Esophagus squamous epithelium (tissue), 5 donors: Measurements from ENCODE around the gene C14orf180. TPM values are rescaled to one million over a fixed set of nuclear protein-coding genes. Genes with fewer than 3 reads are reported as not detected.

Experiments used
- DNase-seq: peaks from one replicate; lab custom pipeline; 2025; lab: John Stamatoyannopoulos, UW
- H3K27ac ChIP-seq, 4 donors: fragments of 200-600 bp; sonication (generic); one replicate each; pipeline ENCODE4 v1.5.1; 2016 to 2019; ENCODE audit warnings: mild to moderate bottlenecking in 1 of 4
- H3K27me3 ChIP-seq, 4 donors: fragments of 200-600 bp; sonication (generic); 1 replicate in 3 of 4; 2 replicates in 1 of 4; pipeline versions ENCODE4 v1.5.1 to v1.6.0; 2017 to 2021; ENCODE audit warnings: antibody characterized with exemption in 1 of 4
- H3K36me3 ChIP-seq, 3 donors: fragments of 200-600 bp; sonication (generic); one replicate each; pipeline ENCODE4 v1.5.1; 2016 to 2019
- H3K4me1 ChIP-seq, 3 donors: fragments of 200-600 bp; sonication (generic); one replicate each; pipeline ENCODE4 v1.5.1; 2017 to 2019
- H3K4me3 ChIP-seq, 4 donors: fragments of 200-600 bp; sonication (generic); 1 replicate in 3 of 4; 2 replicates in 1 of 4; pipeline ENCODE4 v1.5.1; 2016 to 2019; ENCODE audit warnings: mild to moderate bottlenecking in 2 of 4, moderate library complexity in 1 of 4
- H3K9me3 ChIP-seq, 3 donors: fragments of 200-600 bp; sonication (generic); one replicate each; pipeline ENCODE4 v1.5.1; 2016 to 2019
- CTCF ChIP-seq, 6 experiments: fragments of 450-650 bp in 4 of 6; fragments of 200-600 bp in 2 of 6; sonication (generic) in 2 of 6; IDR thresholded peaks; one replicate each; pipeline ENCODE4 v1.5.1; 2016 to 2019; ENCODE audit warnings: antibody characterized with exemption in 6 of 6, mild to moderate bottlenecking in 4 of 6, moderate library complexity in 4 of 6
- POLR2A ChIP-seq, 4 donors: fragments of 450-650 bp; IDR thresholded peaks; one replicate each; pipeline ENCODE4 v1.6.1; 2017; ENCODE audit warnings: antibody characterized with exemption in 4 of 4, mild to moderate bottlenecking in 4 of 4, moderate library complexity in 3 of 4
- WGBS, 2 donors: methylation state at CpG; one replicate each; pipeline ENCODE4 v1.1.5; 2018; 5-methylcytosine and 5-hydroxymethylcytosine counted together
- intact Hi-C: fragments of 100-400 bp; cut with DNase I; formaldehyde crosslinking; loops from one replicate; pipeline ENCODE4 v1.15.0; 2022
- total RNA-seq, 4 donors: library from RNA; depleted of rRNA; stranded (reverse); fragments of >200 nt; gene quantifications; one replicate each; pipeline ENCODE4 v1.1.0, GENCODE V29; 2016
- donor health status: DM: yes; HTN: yes; CAD: no.

Gene C14orf180
- total RNA-seq, 4 donors from 2014 or later: not detected

- H3K4me3 ChIP-seq: no peak overlapping the region
- H3K4me1 ChIP-seq: peaks cover 8 to 13% (median 9%) of the 10 kb centered on the region in 3 donors
- intact Hi-C loops: loop anchor here (10.0 kb wide), 1 partner anchor 493 kb away; no protein-coding TSS in a partner anchor
- no peak for DNase-seq
- H3K36me3 ChIP-seq: no peaks in the 10 kb centered on the region
- WGBS, 2 donors: 21 to 46% methylated on average over 10 to 11 of the region's 27 CpGs
- H3K9me3 ChIP-seq: no peaks in the 10 kb centered on the region
- TF ChIP-seq CTCF (IDR thresholded peaks at IDR 0.05) (no peak), POLR2A (IDR thresholded peaks at IDR 0.05) (no peak)
- H3K27ac ChIP-seq: no peak overlapping the region
- peaks cover 0 to 99% (median 0%) of the 10 kb centered on the region in 4 donors for H3K27me3 ChIP-seq
Observed at GRCh38 chr14:104567141-104567956, 12.2 kb upstream of the C14orf180 start.

DNA sequence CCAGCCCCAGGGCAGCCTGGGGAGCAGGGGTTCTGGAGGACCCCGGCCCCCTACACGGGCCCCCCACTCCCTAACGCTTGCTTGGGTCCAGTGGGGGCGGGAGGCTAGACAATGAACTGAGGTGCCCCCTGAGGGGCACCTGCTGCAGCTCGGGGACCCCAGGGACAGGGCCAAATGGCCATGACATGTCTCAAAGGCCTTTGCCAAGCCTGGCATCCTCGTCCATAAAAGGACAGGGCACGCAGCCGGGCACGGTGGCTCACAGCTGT, 11.7 kb upstream of the C14orf180 start:
- H3K27me3 ChIP-seq: peaks cover 0 to 99% (median 0%) of the 10 kb centered on the region in 4 donors
- TF ChIP-seq CTCF (IDR thresholded peaks at IDR 0.05): no peak
- TF ChIP-seq POLR2A (IDR thresholded peaks at IDR 0.05): no peak
- no peaks in the 10 kb centered on the region for H3K36me3 ChIP-seq
- H3K9me3 ChIP-seq: no peaks in the 10 kb centered on the region
- H3K4me3 ChIP-seq: no peak overlapping the region
- intact Hi-C loops: loop anchor here (10.0 kb wide), 1 partner anchor 493 kb away; no protein-coding TSS in a partner anchor
- WGBS, 2 donors: 80% methylated on average over 2 of the region's 9 CpGs; no CpG with 5 or more reads in 1 of the 2 donors
- H3K27ac ChIP-seq: no peak overlapping the region
- DNase-seq: no peak
- H3K4me1 ChIP-seq: peaks cover 8 to 13% (median 9%) of the 10 kb centered on the region in 3 donors

- Histone ChIP-seq H3K36me3 (no peaks in the 10 kb centered on the region), H3K27ac (no peak overlapping the region), H3K9me3 (no peaks in the 10 kb centered on the region), H3K27me3 (peaks cover 0 to 95% (median 0%) of the 10 kb centered on the region in 4 donors), H3K4me3 (no peak overlapping the region), H3K4me1 (peaks cover 6 to 11% (median 8%) of the 10 kb centered on the region in 3 donors)
- WGBS, 2 donors: 66 to 87% methylated on average over 4 to 9 of the region's 11 CpGs
- TF ChIP-seq CTCF (IDR thresholded peaks at IDR 0.05): no peak
- TF ChIP-seq POLR2A (IDR thresholded peaks at IDR 0.05): no peak
- DNase-seq: no peak
- intact Hi-C loops: loop anchor here (10.0 kb wide), 1 partner anchor 494 kb away; no protein-coding TSS in a partner anchor
Observed at GRCh38 chr14:104568620-104569019, 10.9 kb upstream of the C14orf180 start.

DNA sequence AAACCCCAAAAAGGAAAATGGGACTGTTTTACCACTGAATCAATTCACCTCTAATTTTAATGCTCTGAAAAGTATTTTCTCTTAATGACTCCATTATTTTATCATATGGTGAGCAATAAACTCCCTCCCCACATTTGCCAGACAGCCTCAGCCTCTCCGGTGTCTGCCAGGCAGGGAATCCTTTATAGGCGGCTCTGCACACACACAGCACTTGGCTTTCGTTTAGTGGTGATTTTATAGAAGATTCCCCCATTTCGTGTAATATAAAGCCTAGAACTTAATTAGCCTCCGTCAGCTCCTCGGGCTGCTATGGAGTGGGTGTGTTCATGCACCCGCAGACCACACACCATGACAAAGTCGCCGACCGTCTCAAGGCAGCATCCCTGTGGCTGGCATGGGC, 10.1 kb upstream of the C14orf180 start:
- no peak for DNase-seq
- 43 to 46% methylated on average over 8 to 10 of the region's 10 CpGs for WGBS, 2 donors
- H3K4me3 ChIP-seq: no peak overlapping the region
- TF ChIP-seq POLR2A (IDR thresholded peaks at IDR 0.05) (no peak), CTCF (IDR thresholded peaks at IDR 0.05) (no peak)
- H3K27me3 ChIP-seq: peaks cover 0 to 95% (median 0%) of the 10 kb centered on the region in 4 donors
- no peaks in the 10 kb centered on the region for H3K9me3 ChIP-seq
- intact Hi-C loops: loop anchor here (10.0 kb wide), 1 partner anchor 495 kb away; no protein-coding TSS in a partner anchor
- H3K36me3 ChIP-seq: no peaks in the 10 kb centered on the region
- H3K4me1 ChIP-seq: peaks cover 0 to 3% (median 0%) of the 10 kb centered on the region in 3 donors
- H3K27ac ChIP-seq: no peak overlapping the region

- Histone ChIP-seq H3K9me3 (no peaks in the 10 kb centered on the region), H3K27ac (no peak overlapping the region), H3K4me1 (no peaks in the 10 kb centered on the region), H3K36me3 (no peaks in the 10 kb centered on the region), H3K27me3 (peaks cover 0 to 93% (median 0%) of the 10 kb centered on the region in 4 donors), H3K4me3 (no peak overlapping the region)
- WGBS, 2 donors: 49 to 65% methylated on average over 10 to 16 of the region's 16 CpGs
- intact Hi-C loops: no loop called here
- TF ChIP-seq POLR2A (IDR thresholded peaks at IDR 0.05) (no peak), CTCF (IDR thresholded peaks at IDR 0.05) (no peak)
- DNase-seq: no peak
Observed at GRCh38 chr14:104571246-104571645, 8.3 kb upstream of the C14orf180 start.
